ENCODE data around the gene CDH11.

Gene CDH11

GRCh38 chr16:64951193-64951592, 170.7 kb downstream of the CDH11 start:
- Histone ChIP-seq H3K27ac (replicated peaks) (no peak overlapping the region), H3K27me3 (ENCODE audit: insufficient read depth, poor library complexity, severe bottlenecking) (no peaks in the 10 kb centered on the region), H3K4me3 (replicated peaks; ENCODE audit: insufficient read depth, low read length) (no peak overlapping the region)
- TF ChIP-seq POLR2AphosphoS5 (IDR thresholded peaks at IDR 0.05; ENCODE audit: low read depth) (no peak), GABPA (IDR thresholded peaks at IDR 0.05; ENCODE audit: low read depth) (no peak), SPI1 (IDR thresholded peaks at IDR 0.05; ENCODE audit: borderline replicate concordance, low read depth) (no peak)
- TF ChIP-seq, protein P1, sequence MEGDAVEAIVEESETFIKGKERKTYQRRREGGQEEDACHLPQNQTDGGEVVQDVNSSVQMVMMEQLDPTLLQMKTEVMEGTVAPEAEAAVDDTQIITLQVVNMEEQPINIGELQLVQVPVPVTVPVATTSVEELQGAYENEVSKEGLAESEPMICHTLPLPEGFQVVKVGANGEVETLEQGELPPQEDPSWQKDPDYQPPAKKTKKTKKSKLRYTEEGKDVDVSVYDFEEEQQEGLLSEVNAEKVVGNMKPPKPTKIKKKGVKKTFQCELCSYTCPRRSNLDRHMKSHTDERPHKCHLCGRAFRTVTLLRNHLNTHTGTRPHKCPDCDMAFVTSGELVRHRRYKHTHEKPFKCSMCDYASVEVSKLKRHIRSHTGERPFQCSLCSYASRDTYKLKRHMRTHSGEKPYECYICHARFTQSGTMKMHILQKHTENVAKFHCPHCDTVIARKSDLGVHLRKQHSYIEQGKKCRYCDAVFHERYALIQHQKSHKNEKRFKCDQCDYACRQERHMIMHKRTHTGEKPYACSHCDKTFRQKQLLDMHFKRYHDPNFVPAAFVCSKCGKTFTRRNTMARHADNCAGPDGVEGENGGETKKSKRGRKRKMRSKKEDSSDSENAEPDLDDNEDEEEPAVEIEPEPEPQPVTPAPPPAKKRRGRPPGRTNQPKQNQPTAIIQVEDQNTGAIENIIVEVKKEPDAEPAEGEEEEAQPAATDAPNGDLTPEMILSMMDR (IDR thresholded peaks at IDR 0.05; ENCODE audit: insufficient read depth, low read length): no peak
- DNase-seq (ENCODE audit: low read depth in 1 of 2, low spot score in 1 of 2): no peak

GRCh38 chr16:64950731-64951130, 171.1 kb downstream of the CDH11 start:
- no peak overlapping the region for H3K27ac ChIP-seq (replicated peaks)
- TF ChIP-seq, protein P1 (IDR thresholded peaks at IDR 0.05; ENCODE audit: insufficient read depth, low read length): no peak
- TF ChIP-seq POLR2AphosphoS5 (IDR thresholded peaks at IDR 0.05; ENCODE audit: low read depth): no peak
- TF ChIP-seq REST (IDR thresholded peaks at IDR 0.05; ENCODE audit: insufficient replicate concordance, low read depth): no peak
- no peak for TF ChIP-seq SPI1 (IDR thresholded peaks at IDR 0.05; ENCODE audit: borderline replicate concordance, low read depth)
- TF ChIP-seq GABPA (IDR thresholded peaks at IDR 0.05; ENCODE audit: low read depth): no peak
- no peak overlapping the region for H3K4me3 ChIP-seq (replicated peaks; ENCODE audit: insufficient read depth, low read length)
- no peaks in the 10 kb centered on the region for H3K27me3 ChIP-seq (ENCODE audit: insufficient read depth, poor library complexity, severe bottlenecking)
- no peak for DNase-seq (ENCODE audit: low read depth in 1 of 2, low spot score in 1 of 2)

DNA sequence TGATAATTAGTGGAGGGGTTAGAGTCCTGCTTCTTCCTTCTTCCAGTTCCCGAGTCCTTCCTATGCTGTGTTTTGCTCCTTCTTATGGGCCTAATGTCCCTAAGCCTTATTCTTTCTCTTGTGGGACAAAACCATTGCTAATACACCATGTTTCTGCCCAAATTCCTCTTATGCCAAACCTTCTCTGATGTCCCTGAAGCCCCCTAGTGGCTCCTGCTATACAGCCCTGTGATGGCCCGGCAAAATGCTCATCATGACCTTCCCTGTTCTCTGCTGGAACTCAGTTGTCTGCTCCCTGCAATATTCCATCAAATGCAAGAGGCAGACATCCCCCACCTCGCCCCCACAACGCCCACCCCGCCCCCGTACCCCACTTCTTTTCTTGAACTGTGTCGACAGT, 171.6 kb downstream of the CDH11 start:
- DNase-seq (ENCODE audit: low read depth in 1 of 2, low spot score in 1 of 2): no peak
- Histone ChIP-seq H3K4me3 (replicated peaks; ENCODE audit: insufficient read depth, low read length) (no peak overlapping the region), H3K27me3 (ENCODE audit: insufficient read depth, poor library complexity, severe bottlenecking) (no peaks in the 10 kb centered on the region), H3K27ac (replicated peaks) (no peak overlapping the region)
- TF ChIP-seq GABPA (IDR thresholded peaks at IDR 0.05; ENCODE audit: low read depth) (no peak), POLR2AphosphoS5 (IDR thresholded peaks at IDR 0.05; ENCODE audit: low read depth) (no peak), SPI1 (IDR thresholded peaks at IDR 0.05; ENCODE audit: borderline replicate concordance, low read depth) (no peak), REST (IDR thresholded peaks at IDR 0.05; ENCODE audit: insufficient replicate concordance, low read depth) (no peak)
- TF ChIP-seq, protein P1 (IDR thresholded peaks at IDR 0.05; ENCODE audit: insufficient read depth, low read length): no peak

GRCh38 chr16:64948056-64948455, 173.8 kb downstream of the CDH11 start:
- Histone ChIP-seq H3K27ac (replicated peaks) (no peak overlapping the region), H3K4me3 (replicated peaks; ENCODE audit: insufficient read depth, low read length) (no peak overlapping the region), H3K27me3 (ENCODE audit: insufficient read depth, poor library complexity, severe bottlenecking) (no peaks in the 10 kb centered on the region)
- no peak for TF ChIP-seq REST (IDR thresholded peaks at IDR 0.05; ENCODE audit: insufficient replicate concordance, low read depth)
- TF ChIP-seq POLR2AphosphoS5 (IDR thresholded peaks at IDR 0.05; ENCODE audit: low read depth): no peak
- TF ChIP-seq, protein P1 (IDR thresholded peaks at IDR 0.05; ENCODE audit: insufficient read depth, low read length): no peak
- no peak for TF ChIP-seq SPI1 (IDR thresholded peaks at IDR 0.05; ENCODE audit: borderline replicate concordance, low read depth)
- TF ChIP-seq GABPA (IDR thresholded peaks at IDR 0.05; ENCODE audit: low read depth): no peak
- DNase-seq (ENCODE audit: low read depth in 1 of 2, low spot score in 1 of 2): no peak
